ENCODE data around the gene RRBP1.

Gene RRBP1

DNA sequence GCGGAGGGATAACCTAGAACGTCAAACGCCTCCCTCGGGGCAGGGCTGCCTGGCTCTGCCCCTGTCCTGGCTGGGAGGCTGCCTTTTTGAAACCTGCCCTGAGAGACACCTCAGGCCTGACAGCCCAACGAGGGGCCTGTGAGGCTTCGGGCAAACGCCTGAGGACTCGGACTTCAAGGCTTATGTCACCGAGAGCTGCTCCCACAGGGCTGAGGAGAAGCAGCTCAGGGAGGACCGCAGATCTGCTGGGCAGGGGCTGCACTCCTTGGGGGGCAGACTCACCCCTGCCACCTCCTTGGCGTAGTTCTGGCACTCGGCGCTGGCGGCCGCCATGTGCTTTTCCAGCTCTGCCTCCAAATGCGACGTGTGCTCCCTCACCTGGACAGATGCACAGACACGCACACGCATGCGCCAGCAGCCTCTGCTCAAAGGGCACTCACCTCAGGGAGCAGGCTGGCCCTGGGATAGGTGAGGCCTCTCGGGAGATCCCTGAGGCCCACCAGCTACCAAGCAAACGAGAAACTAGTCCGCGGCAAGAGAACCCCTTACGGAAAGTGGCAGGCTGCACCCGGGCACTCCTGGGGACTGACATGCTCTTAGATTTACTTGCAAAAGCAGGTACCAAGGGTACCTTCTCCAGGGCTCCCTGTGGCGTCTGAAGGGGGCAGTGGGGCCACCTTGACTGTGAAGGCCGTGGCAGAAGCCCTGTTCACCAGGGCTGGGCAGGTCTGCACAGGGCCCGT lies 62.5 kb downstream of the RRBP1 start:
- DNase-seq, result no peak
- in situ Hi-C loops (cut with HindIII; ENCODE audit: low pct_ligation_motif_present, low pct_unique_long_range_greater_than_20kb, low sequenced_read_pairs), result no loop called here

- DNase-seq, result no peak
- in situ Hi-C loops (cut with HindIII; ENCODE audit: low pct_ligation_motif_present, low pct_unique_long_range_greater_than_20kb, low sequenced_read_pairs), result no loop called here
Observed at GRCh38 chr20:17618673-17619013, 63.4 kb downstream of the RRBP1 start.

GRCh38 chr20:17617868-17618672 lies 64.0 kb downstream of the RRBP1 start:
- no peak for DNase-seq
- in situ Hi-C loops (cut with HindIII; ENCODE audit: low pct_ligation_motif_present, low pct_unique_long_range_greater_than_20kb, low sequenced_read_pairs), result no loop called here

DNA sequence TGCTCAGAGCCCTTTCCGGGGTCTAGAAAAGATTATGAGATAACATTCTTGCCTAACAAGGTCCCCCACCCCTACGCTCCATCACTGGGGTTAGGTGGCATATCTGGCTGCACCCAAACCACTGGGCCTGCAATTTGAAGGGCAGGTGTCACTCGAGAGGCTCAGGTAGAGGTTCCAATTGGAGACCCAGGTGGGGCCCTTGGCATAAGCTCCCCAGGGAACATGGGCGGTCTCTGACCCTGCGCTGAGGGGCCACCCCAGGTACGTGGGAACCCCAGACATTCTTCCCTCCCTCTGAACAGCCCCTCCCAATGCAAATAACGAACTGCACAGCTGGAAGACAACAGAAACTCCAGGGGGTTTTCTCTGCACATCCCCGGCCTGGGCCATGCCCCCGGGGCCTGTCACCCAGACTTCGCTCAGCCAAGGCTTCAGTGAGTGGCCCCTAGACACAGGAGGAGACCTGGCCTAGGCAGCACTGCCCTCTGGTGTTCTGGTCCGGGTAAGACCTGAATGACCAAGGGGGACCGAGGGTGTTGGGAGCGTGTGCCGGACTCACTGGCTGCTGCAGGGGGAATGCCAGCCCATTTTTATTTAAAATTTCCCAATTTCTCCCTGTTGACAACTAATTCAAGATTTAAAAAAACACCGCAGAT lies 64.7 kb downstream of the RRBP1 start:
- peak; percentile 54 for DNase-seq

GRCh38 chr20:17616480-17617211 lies 65.4 kb downstream of the RRBP1 start:
- in situ Hi-C loops (cut with HindIII; ENCODE audit: low pct_ligation_motif_present, low pct_unique_long_range_greater_than_20kb, low sequenced_read_pairs), result no loop called here
- no peak for DNase-seq

More for the DNA sequence above, 64.7 kb downstream of the RRBP1 start:
- in situ Hi-C loops (cut with HindIII; ENCODE audit: low pct_ligation_motif_present, low pct_unique_long_range_greater_than_20kb, low sequenced_read_pairs), result no loop called here

GRCh38 chr20:17615645-17616479 lies 66.2 kb downstream of the RRBP1 start:
- DNase-seq, result no peak
- in situ Hi-C loops (cut with HindIII; ENCODE audit: low pct_ligation_motif_present, low pct_unique_long_range_greater_than_20kb, low sequenced_read_pairs), result no loop called here

DNA sequence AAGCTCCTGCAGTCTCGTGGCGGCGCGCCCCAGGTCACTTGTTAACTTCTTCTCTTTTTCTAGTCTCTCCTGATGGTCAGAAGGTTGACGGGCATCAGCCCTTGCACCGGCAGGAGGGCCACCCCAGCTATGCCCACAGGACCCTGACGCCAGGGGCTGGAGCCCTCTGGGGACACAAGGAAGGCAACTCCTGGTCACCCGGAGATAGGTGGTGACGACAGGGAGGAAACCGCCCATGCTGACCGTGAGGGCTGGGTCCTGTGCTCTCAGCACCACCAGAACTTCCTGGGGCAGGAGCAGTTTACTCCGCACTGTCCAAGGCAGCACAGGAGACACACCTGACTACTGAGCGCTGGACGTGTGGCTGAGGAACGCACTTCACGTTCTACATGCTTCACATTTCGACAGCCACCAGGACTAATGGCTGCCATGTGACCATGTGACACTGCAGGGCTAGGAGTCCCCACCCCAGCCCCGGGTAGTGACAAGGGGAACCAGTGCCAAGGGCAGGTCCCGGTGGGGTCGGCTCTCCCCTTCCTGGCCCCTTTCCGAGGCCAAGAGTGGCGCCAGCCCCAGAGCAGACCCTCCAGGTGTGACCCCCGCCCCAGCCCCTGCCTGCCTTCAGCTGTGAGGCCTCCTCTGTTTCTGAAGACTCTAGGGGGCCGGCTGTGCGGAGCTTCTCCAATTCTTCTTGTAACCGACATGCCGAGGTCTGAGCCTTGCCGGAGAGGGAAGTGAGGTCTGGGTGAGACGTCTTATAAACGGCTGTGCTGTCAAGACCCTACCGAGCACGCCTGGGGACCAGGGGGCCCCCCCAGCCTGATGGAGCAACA lies 67.0 kb downstream of the RRBP1 start:
- DNase-seq, result no peak
- in situ Hi-C loops (cut with HindIII; ENCODE audit: low pct_ligation_motif_present, low pct_unique_long_range_greater_than_20kb, low sequenced_read_pairs), result no loop called here

DNA sequence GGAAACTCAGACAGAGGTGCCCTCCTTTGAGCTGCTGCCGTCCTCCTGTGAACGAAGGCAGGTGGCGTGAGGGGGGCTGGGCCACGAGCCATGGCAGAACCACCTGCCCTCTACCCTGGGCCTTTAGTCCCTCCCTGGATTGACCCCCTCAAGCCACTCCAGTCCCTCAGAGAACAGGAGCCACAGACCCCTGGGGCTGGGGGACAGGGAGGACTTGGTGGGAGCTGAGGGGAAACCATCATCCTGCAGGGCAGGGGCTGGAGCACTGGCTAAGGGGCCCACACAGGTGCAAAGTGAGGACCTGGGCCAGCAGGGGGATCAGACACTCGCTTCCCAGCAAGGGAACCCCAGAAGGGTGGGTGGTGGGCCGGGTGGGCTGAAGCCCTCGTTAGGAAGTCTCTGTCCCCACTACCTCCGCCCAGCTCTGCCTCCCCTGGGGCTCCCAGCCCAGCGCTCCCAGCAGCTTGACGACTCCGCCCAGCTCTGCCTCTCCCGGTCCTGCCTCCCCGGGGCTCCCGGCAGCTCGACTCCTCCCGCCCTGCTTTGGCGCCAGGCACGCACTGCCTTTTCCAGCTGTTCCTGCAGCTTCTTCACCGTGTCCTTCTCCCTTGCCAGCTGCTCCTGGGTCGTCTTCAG lies 67.7 kb downstream of the RRBP1 start:
- in situ Hi-C loops (cut with HindIII; ENCODE audit: low pct_ligation_motif_present, low pct_unique_long_range_greater_than_20kb, low sequenced_read_pairs), result no loop called here
- DNase-seq, result no peak

GRCh38 chr20:17613328-17614175 lies 68.5 kb downstream of the RRBP1 start:
- in situ Hi-C loops (cut with HindIII; ENCODE audit: low pct_ligation_motif_present, low pct_unique_long_range_greater_than_20kb, low sequenced_read_pairs), result no loop called here
- DNase-seq, result no peak

- in situ Hi-C loops (cut with HindIII; ENCODE audit: low pct_ligation_motif_present, low pct_unique_long_range_greater_than_20kb, low sequenced_read_pairs), result no loop called here
- no peak for DNase-seq
Observed at GRCh38 chr20:17612992-17613327, 69.1 kb downstream of the RRBP1 start.

GRCh38 chr20:17612287-17612991 lies 69.6 kb downstream of the RRBP1 start:
- in situ Hi-C loops (cut with HindIII; ENCODE audit: low pct_ligation_motif_present, low pct_unique_long_range_greater_than_20kb, low sequenced_read_pairs), result no loop called here
- no peak for DNase-seq

- in situ Hi-C loops (cut with HindIII; ENCODE audit: low pct_ligation_motif_present, low pct_unique_long_range_greater_than_20kb, low sequenced_read_pairs), result no loop called here
- no peak for DNase-seq
Observed at GRCh38 chr20:17611540-17612286, 70.3 kb downstream of the RRBP1 start.

- in situ Hi-C loops (cut with HindIII; ENCODE audit: low pct_ligation_motif_present, low pct_unique_long_range_greater_than_20kb, low sequenced_read_pairs), result no loop called here
- DNase-seq, result peak; percentile 16
Observed at GRCh38 chr20:17611290-17611539, 70.8 kb downstream of the RRBP1 start.

DNA sequence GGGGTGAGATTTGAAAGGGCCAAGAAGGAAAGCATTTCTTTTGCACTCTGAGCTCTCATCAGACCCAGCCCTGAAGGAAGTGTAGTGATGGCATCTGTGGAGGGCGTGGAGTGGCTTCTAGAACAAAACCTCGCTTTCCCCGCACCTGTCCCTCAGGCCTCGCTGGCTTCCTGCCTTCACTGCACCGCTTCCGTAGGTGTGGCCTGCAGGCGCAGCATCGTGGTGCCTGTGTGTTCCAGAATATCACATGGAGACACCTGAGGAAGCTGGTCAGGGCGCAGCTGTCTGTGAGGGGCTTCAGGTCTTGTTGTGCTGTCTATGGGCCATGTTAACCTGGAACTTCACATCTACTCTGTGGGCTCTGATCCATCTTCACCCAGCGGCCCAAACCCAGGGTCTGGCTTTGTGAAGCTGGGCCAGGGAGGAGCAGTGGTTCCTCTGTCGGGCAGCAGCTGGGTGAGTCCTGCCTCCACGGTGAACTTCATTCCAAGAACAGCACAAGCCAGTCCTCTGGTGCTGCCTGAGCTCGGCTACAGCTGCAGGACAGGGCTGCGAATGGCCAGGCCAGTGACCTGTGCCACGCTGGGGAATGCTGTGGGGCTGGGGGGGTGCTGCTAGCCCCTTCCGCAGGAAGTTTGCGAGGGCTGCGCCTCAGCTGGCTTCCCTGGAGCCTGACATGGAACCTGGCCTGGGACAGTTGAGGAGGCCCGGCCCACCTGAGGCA lies 71.3 kb downstream of the RRBP1 start:
- DNase-seq, result no peak
- in situ Hi-C loops (cut with HindIII; ENCODE audit: low pct_ligation_motif_present, low pct_unique_long_range_greater_than_20kb, low sequenced_read_pairs), result no loop called here

All from ACHN (cell line).